Measurements from ENCODE around the gene AACS. TPM values are rescaled to one million over a fixed set of nuclear protein-coding genes. Genes with fewer than 3 reads are reported as not detected.

The AACS gene
- total RNA-seq, 1 donor from 2014 or later, result 21.7 TPM

GRCh38 chr12:125021771-125022170, 43.5 kb upstream of the AACS start:
- DNase-seq (no peak), ATAC-seq (no peak)
- H3K9me3 ChIP-seq, result no peaks in the 10 kb centered on the region
- H3K36me3 ChIP-seq, result no peaks in the 10 kb centered on the region
- H3K27me3 ChIP-seq (ENCODE audit: low read depth), result no peaks in the 10 kb centered on the region
- TF ChIP-seq, protein P1, sequence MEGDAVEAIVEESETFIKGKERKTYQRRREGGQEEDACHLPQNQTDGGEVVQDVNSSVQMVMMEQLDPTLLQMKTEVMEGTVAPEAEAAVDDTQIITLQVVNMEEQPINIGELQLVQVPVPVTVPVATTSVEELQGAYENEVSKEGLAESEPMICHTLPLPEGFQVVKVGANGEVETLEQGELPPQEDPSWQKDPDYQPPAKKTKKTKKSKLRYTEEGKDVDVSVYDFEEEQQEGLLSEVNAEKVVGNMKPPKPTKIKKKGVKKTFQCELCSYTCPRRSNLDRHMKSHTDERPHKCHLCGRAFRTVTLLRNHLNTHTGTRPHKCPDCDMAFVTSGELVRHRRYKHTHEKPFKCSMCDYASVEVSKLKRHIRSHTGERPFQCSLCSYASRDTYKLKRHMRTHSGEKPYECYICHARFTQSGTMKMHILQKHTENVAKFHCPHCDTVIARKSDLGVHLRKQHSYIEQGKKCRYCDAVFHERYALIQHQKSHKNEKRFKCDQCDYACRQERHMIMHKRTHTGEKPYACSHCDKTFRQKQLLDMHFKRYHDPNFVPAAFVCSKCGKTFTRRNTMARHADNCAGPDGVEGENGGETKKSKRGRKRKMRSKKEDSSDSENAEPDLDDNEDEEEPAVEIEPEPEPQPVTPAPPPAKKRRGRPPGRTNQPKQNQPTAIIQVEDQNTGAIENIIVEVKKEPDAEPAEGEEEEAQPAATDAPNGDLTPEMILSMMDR (IDR thresholded peaks at IDR 0.05), result no peak
- intact Hi-C loops (cut with DNase I), result no loop called here
- no peaks in the 10 kb centered on the region for H3K4me1 ChIP-seq
- H3K4me3 ChIP-seq, result no peak overlapping the region
- no peak overlapping the region for H3K27ac ChIP-seq

DNA sequence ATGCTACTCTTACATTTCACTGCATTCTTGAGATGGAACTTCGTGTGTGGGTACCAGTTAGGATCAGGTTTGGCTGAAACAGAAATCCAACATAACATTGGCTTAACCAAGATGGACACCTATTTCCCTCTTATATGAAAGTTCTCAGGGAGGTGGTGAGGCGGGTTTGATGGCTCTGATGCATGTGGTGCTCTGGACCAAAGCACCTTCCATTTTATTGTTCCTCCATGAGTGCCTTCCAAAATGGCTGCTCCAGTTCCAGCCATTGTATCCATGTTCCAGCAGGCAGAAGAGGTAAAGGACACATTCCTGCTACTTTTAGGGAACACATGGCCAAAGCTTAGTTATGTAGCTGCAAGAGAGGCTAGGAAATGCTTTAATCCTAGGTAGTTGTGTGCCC, 42.2 kb upstream of the AACS start:
- Histone ChIP-seq H3K27me3 (ENCODE audit: low read depth) (no peaks in the 10 kb centered on the region), H3K4me3 (no peak overlapping the region), H3K27ac (no peak overlapping the region), H3K36me3 (no peaks in the 10 kb centered on the region), H3K4me1 (no peaks in the 10 kb centered on the region), H3K9me3 (no peaks in the 10 kb centered on the region)
- ATAC-seq (no peak), DNase-seq (no peak)
- TF ChIP-seq, protein P1 (IDR thresholded peaks at IDR 0.05), result no peak
- intact Hi-C loops (cut with DNase I), result no loop called here

GRCh38 chr12:125024949-125025563, 40.2 kb upstream of the AACS start:
- H3K27me3 ChIP-seq (ENCODE audit: low read depth), result no peaks in the 10 kb centered on the region
- ATAC-seq (no peak), DNase-seq (no peak)
- no peaks in the 10 kb centered on the region for H3K36me3 ChIP-seq
- H3K4me1 ChIP-seq, result no peaks in the 10 kb centered on the region
- TF ChIP-seq, protein P1 (IDR thresholded peaks at IDR 0.05), result no peak
- no peak overlapping the region for H3K27ac ChIP-seq
- intact Hi-C loops (cut with DNase I), result no loop called here
- H3K4me3 ChIP-seq, result no peak overlapping the region
- H3K9me3 ChIP-seq, result no peaks in the 10 kb centered on the region

- DNase-seq, result no peak
- H3K27ac ChIP-seq, result no peak overlapping the region
- no peaks in the 10 kb centered on the region for H3K4me1 ChIP-seq
- intact Hi-C loops (cut with DNase I), result no loop called here
- H3K27me3 ChIP-seq (ENCODE audit: low read depth), result no peaks in the 10 kb centered on the region
- H3K9me3 ChIP-seq, result no peaks in the 10 kb centered on the region
- no peaks in the 10 kb centered on the region for H3K36me3 ChIP-seq
- H3K4me3 ChIP-seq, result no peak overlapping the region
- TF ChIP-seq, protein P1 (IDR thresholded peaks at IDR 0.05), result no peak
- no peak for ATAC-seq
These were observed 39.5 kb upstream of the AACS start for GRCh38 chr12:125025606-125026235.

- no peak for DNase-seq
- Histone ChIP-seq H3K4me3 (no peak overlapping the region), H3K27ac (no peak overlapping the region), H3K27me3 (ENCODE audit: low read depth) (no peaks in the 10 kb centered on the region), H3K4me1 (no peaks in the 10 kb centered on the region), H3K36me3 (no peaks in the 10 kb centered on the region), H3K9me3 (no peaks in the 10 kb centered on the region)
- intact Hi-C loops (cut with DNase I), result no loop called here
- ATAC-seq, result no peak
- TF ChIP-seq, protein P1 (IDR thresholded peaks at IDR 0.05), result no peak
These were observed 37.1 kb upstream of the AACS start for GRCh38 chr12:125028106-125028505.
